ENCODE results near the gene HMCN2.

HMCN2 gene

DNA sequence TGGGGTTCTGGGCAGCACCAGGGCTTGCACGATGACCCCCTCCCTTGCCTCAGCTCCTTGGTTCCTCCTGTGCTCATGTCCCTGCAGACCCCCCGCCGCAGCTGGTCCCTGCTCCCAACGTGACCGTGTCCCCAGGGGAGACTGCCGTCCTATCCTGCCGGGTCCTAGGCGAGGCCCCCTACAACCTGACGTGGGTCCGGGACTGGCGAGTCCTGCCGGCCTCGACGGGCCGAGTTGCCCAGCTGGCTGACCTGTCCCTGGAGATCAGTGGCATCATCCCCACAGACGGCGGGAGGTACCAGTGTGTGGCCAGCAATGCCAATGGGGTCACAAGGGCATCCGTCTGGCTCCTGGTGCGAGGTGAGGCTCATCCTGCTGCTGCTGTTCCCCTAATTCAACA is 39.1 kb downstream of the HMCN2 start:
- peaks cover 0 to 27% (median 0%) of the 10 kb centered on the region in 11 experiments; a peak in 6 of 22 replicates for H4K20me1 ChIP-seq
- TF ChIP-seq Cebpa-rat (IDR thresholded peaks at IDR 0.05) = no peak
- H3K27ac ChIP-seq = no peak overlapping the region
- H3K36me3 ChIP-seq = no peaks in the 10 kb centered on the region
- H3K4me1 ChIP-seq = peaks cover 0 to 36% (median 30%) of the 10 kb centered on the region in 10 experiments; a peak in 16 of 20 replicates
- no peak overlapping the region for H3K9ac ChIP-seq
- no peak overlapping the region for H3K4me3 ChIP-seq
- H3K9me3 ChIP-seq (replicated peaks in 1 of 11) = no peaks in the 10 kb centered on the region
- H3K4me2 ChIP-seq = peak overlapping the region in 8 of 11 experiments; percentile 51 to 83 (median 70); a peak in 16 of 22 replicates
- H3K27me3 ChIP-seq = peaks cover 0 to 10% (median 0%) of the 10 kb centered on the region in 11 experiments; a peak in 7 of 22 replicates

- no peak overlapping the region for H3K9ac ChIP-seq
These were observed 39.8 kb downstream of the HMCN2 start for GRCh38 chr9:130305381-130305780.

DNA sequence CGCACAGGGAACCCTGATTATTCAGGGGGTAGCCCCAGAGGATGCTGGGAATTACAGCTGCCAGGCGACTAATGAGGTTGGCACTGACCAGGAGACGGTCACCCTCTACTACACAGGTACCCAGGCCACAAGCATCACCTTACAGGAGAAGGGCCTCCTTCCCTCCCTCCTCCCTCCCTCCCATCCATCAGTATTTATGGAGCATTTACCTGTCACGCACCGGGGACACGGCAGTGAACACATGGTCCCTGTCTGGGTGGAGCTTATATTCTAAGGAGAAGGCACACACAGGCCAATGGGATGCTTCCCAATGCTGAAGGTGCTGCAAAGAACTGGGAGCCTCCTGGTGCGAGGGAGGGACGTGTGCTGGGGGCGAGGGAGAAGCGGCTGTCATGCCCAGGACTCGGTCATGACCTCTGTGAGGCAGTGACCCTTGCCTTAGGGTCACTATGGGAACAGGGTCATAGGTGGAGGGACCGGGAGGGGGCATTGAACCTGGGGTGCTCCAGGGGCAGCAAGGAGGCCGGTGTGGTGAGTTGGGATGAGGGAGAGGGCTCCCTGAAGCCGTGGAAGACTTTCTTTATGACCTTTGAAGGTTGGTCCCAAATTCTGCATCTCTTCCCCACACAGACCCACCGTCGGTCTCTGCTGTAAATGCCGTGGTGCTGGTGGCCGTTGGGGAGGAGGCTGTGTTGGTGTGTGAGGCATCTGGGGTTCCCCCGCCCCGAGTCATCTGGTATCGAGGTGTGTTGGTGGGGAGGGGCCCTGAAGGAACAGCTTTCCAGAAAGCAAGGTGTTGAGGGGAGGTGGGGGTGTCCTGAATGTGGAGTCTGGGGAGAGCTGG is 41.5 kb downstream of the HMCN2 start:
- H3K9ac ChIP-seq = no peak overlapping the region
- H4K20me1 ChIP-seq = peaks cover 0 to 27% (median 0%) of the 10 kb centered on the region in 11 experiments; a peak in 5 of 22 replicates
- no peak overlapping the region for H3K4me3 ChIP-seq
- no peak for TF ChIP-seq Cebpa-rat (IDR thresholded peaks at IDR 0.05)
- no peaks in the 10 kb centered on the region for H3K36me3 ChIP-seq
- H3K4me2 ChIP-seq = no peak overlapping the region
- no peaks in the 10 kb centered on the region for H3K9me3 ChIP-seq (replicated peaks in 1 of 11)
- H3K27me3 ChIP-seq = peaks cover 0 to 10% (median 0%) of the 10 kb centered on the region in 11 experiments; a peak in 7 of 22 replicates
- H3K4me1 ChIP-seq = peaks cover 0 to 36% (median 30%) of the 10 kb centered on the region in 10 experiments; a peak in 16 of 20 replicates
- H3K27ac ChIP-seq = no peak overlapping the region

More at GRCh38 chr9:130305381-130305780, 39.8 kb downstream of the HMCN2 start:
- no peaks in the 10 kb centered on the region for H3K36me3 ChIP-seq
- H3K4me1 ChIP-seq = peaks cover 0 to 36% (median 30%) of the 10 kb centered on the region in 10 experiments; a peak in 16 of 20 replicates
- H3K4me2 ChIP-seq = peak overlapping the region in 6 of 11 experiments; percentile 56 to 83 (median 78); a peak in 10 of 22 replicates
- no peak for TF ChIP-seq Cebpa-rat (IDR thresholded peaks at IDR 0.05)
- H3K4me3 ChIP-seq = no peak overlapping the region
- peaks cover 0 to 10% (median 0%) of the 10 kb centered on the region in 11 experiments; a peak in 7 of 22 replicates for H3K27me3 ChIP-seq
- no peak overlapping the region for H3K27ac ChIP-seq
- H3K9me3 ChIP-seq (replicated peaks in 1 of 11) = no peaks in the 10 kb centered on the region
- H4K20me1 ChIP-seq = peaks cover 0 to 27% (median 0%) of the 10 kb centered on the region in 11 experiments; a peak in 6 of 22 replicates

DNA sequence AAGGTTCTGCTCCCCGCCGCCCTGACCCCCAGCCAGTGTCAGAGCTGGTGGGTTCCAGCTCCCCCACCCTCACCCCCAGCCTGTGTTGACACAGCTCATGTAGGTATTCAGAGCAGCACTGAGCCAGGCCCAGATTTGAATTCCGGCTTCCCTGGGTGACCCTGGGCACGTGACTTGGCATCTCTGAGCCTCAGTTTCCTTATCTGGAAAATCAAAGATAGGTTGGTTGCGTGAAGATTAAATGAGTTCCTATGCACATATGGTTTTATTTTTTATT is 42.0 kb downstream of the HMCN2 start:
- no peak for TF ChIP-seq Cebpa-rat (IDR thresholded peaks at IDR 0.05)
- Histone ChIP-seq H3K9ac (no peak overlapping the region), H3K4me1 (peaks cover 0 to 32% (median 30%) of the 10 kb centered on the region in 10 experiments; a peak in 16 of 20 replicates), H3K4me2 (no peak overlapping the region), H3K36me3 (no peaks in the 10 kb centered on the region), H3K27me3 (peaks cover 0 to 10% (median 0%) of the 10 kb centered on the region in 11 experiments; a peak in 7 of 22 replicates), H3K27ac (no peak overlapping the region), H3K4me3 (no peak overlapping the region), H4K20me1 (peaks cover 0 to 24% (median 0%) of the 10 kb centered on the region in 11 experiments; a peak in 5 of 22 replicates), H3K9me3 (replicated peaks in 1 of 11) (no peaks in the 10 kb centered on the region)

DNA sequence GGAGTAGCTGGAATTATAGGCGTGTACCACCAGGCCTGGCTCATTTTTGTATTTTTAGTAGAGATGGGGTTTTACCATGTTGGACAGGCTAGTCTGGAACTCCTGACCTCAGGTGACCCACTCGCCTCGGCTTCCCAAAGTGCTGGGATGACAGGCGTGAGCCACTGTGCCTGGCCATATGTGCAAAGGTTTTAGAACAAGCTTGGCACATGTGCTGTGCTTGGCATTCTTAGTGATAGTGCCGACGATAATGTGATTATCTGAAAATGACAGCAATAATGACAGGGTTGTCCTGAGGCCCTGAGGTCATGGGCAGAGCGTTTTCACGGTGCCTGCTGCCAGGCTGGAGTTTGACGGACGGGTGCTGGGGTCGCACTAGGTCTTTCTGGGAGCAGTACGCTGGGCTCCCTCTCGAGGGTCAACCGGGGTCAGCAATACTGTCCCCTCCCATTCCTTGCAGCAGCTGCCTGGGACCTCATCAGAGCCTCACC is 42.6 kb downstream of the HMCN2 start:
- no peaks in the 10 kb centered on the region for H3K36me3 ChIP-seq
- H3K27ac ChIP-seq = no peak overlapping the region
- peaks cover 0 to 19% (median 0%) of the 10 kb centered on the region in 11 experiments; a peak in 4 of 22 replicates for H4K20me1 ChIP-seq
- H3K9me3 ChIP-seq (replicated peaks in 1 of 11) = no peaks in the 10 kb centered on the region
- H3K4me3 ChIP-seq = no peak overlapping the region
- H3K4me1 ChIP-seq = peaks cover 4 to 29% (median 26%) of the 10 kb centered on the region in 10 experiments; a peak in 19 of 20 replicates
- H3K9ac ChIP-seq = no peak overlapping the region
- no peak for TF ChIP-seq Cebpa-rat (IDR thresholded peaks at IDR 0.05)
- no peak overlapping the region for H3K4me2 ChIP-seq
- H3K27me3 ChIP-seq = peaks cover 0 to 9% (median 0%) of the 10 kb centered on the region in 11 experiments; a peak in 7 of 22 replicates

- Histone ChIP-seq H3K27ac (no peak overlapping the region), H3K36me3 (no peaks in the 10 kb centered on the region), H4K20me1 (peaks cover 0 to 2% (median 0%) of the 10 kb centered on the region in 11 experiments; a peak in 3 of 22 replicates), H3K9me3 (replicated peaks in 1 of 11) (no peaks in the 10 kb centered on the region), H3K9ac (no peak overlapping the region), H3K27me3 (no peaks in the 10 kb centered on the region), H3K4me1 (peaks cover 7 to 15% (median 9%) of the 10 kb centered on the region in 10 experiments; a peak in 18 of 20 replicates), H3K4me2 (no peak overlapping the region), H3K4me3 (no peak overlapping the region)
- TF ChIP-seq Cebpa-rat (IDR thresholded peaks at IDR 0.05) = no peak
These were observed 44.3 kb downstream of the HMCN2 start for GRCh38 chr9:130309689-130310455.

- Histone ChIP-seq H3K27me3 (no peaks in the 10 kb centered on the region), H3K9ac (no peak overlapping the region), H4K20me1 (no peaks in the 10 kb centered on the region), H3K36me3 (no peaks in the 10 kb centered on the region), H3K27ac (no peak overlapping the region), H3K4me2 (no peak overlapping the region), H3K9me3 (replicated peaks in 1 of 11) (no peaks in the 10 kb centered on the region), H3K4me3 (no peak overlapping the region), H3K4me1 (peaks cover 1 to 11% (median 5%) of the 10 kb centered on the region in 10 experiments; a peak in 16 of 20 replicates)
- TF ChIP-seq Cebpa-rat (IDR thresholded peaks at IDR 0.05) = no peak
These were observed 44.9 kb downstream of the HMCN2 start for GRCh38 chr9:130310456-130310855.

GRCh38 chr9:130311003-130311402 is 45.4 kb downstream of the HMCN2 start:
- Histone ChIP-seq H3K4me2 (no peak overlapping the region), H3K27me3 (no peaks in the 10 kb centered on the region), H4K20me1 (no peaks in the 10 kb centered on the region), H3K27ac (no peak overlapping the region), H3K9me3 (replicated peaks in 1 of 11) (no peaks in the 10 kb centered on the region), H3K4me3 (no peak overlapping the region), H3K4me1 (peaks cover 0 to 11% (median 3%) of the 10 kb centered on the region in 10 experiments; a peak in 9 of 20 replicates), H3K9ac (no peak overlapping the region), H3K36me3 (no peaks in the 10 kb centered on the region)
- TF ChIP-seq Cebpa-rat (IDR thresholded peaks at IDR 0.05) = no peak
